HG02642 (cell line): ENCODE measurements around the gene CYFIP2.

Source experiments
- ATAC-seq: cut with Tn5 transposase; IDR thresholded peaks from one replicate; pipeline ENCODE4 v1.9.1; 2021; ENCODE audit warnings: mild to moderate bottlenecking; ENCODE audit not compliant: unreplicated experiment, poor library complexity

CYFIP2 gene

GRCh38 chr5:157285310-157286035 lies 19.6 kb downstream of the CYFIP2 start:
- no peak for ATAC-seq

- no peak for ATAC-seq
These were observed 20.9 kb downstream of the CYFIP2 start for GRCh38 chr5:157286761-157287211.

GRCh38 chr5:157288405-157289163 lies 22.7 kb downstream of the CYFIP2 start:
- ATAC-seq: no peak

GRCh38 chr5:157289164-157289819 lies 23.4 kb downstream of the CYFIP2 start:
- no peak for ATAC-seq

GRCh38 chr5:157290156-157290980 lies 24.4 kb downstream of the CYFIP2 start:
- ATAC-seq: no peak

GRCh38 chr5:157290981-157291711 lies 25.2 kb downstream of the CYFIP2 start:
- ATAC-seq: peak; percentile 89

GRCh38 chr5:157292599-157292998 lies 26.7 kb downstream of the CYFIP2 start:
- no peak for ATAC-seq

- no peak for ATAC-seq
These were observed 28.6 kb downstream of the CYFIP2 start for GRCh38 chr5:157294407-157295091.

- ATAC-seq: no peak
These were observed 29.3 kb downstream of the CYFIP2 start for GRCh38 chr5:157295247-157295646.

GRCh38 chr5:157300564-157300963 lies 34.6 kb downstream of the CYFIP2 start:
- ATAC-seq: no peak

GRCh38 chr5:157301066-157301465 lies 35.1 kb downstream of the CYFIP2 start:
- no peak for ATAC-seq

GRCh38 chr5:157303023-157303422 lies 37.1 kb downstream of the CYFIP2 start:
- no peak for ATAC-seq

GRCh38 chr5:157303667-157304327 lies 37.9 kb downstream of the CYFIP2 start:
- ATAC-seq: no peak

GRCh38 chr5:157306081-157306480 lies 40.2 kb downstream of the CYFIP2 start:
- no peak for ATAC-seq

- ATAC-seq: no peak
These were observed 41.0 kb downstream of the CYFIP2 start for GRCh38 chr5:157306692-157307471.

GRCh38 chr5:157308836-157309465 lies 43.0 kb downstream of the CYFIP2 start:
- ATAC-seq: peak; percentile 47

GRCh38 chr5:157309796-157310195 lies 43.9 kb downstream of the CYFIP2 start:
- ATAC-seq: no peak
